ENCODE results near the gene KIZ.
A peak's percentile ranks its signal among the peaks of the same experiment; 100 is the strongest.

The KIZ gene

DNA sequence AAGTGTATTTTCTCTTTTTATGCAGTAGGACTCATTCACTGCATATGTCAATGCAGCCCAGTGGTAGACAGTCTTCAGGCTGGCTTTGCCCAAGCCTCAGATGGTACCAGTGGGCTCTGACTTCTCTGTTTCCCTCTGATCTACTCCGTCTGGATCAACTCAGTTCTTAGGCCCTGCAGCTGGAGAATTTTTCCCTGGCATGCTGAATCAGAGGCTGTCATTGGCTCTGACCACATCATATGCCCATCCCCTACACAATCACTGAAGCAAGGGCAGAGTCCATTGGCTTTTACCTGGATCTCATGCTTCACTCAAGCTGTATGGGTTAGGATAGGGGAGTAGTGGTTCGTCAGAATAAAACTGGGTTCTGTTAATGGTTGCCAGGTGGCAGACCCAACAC, 57.8 kb downstream of the KIZ start:
- TF ChIP-seq, protein P1, sequence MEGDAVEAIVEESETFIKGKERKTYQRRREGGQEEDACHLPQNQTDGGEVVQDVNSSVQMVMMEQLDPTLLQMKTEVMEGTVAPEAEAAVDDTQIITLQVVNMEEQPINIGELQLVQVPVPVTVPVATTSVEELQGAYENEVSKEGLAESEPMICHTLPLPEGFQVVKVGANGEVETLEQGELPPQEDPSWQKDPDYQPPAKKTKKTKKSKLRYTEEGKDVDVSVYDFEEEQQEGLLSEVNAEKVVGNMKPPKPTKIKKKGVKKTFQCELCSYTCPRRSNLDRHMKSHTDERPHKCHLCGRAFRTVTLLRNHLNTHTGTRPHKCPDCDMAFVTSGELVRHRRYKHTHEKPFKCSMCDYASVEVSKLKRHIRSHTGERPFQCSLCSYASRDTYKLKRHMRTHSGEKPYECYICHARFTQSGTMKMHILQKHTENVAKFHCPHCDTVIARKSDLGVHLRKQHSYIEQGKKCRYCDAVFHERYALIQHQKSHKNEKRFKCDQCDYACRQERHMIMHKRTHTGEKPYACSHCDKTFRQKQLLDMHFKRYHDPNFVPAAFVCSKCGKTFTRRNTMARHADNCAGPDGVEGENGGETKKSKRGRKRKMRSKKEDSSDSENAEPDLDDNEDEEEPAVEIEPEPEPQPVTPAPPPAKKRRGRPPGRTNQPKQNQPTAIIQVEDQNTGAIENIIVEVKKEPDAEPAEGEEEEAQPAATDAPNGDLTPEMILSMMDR (IDR thresholded peaks at IDR 0.05) = no peak
- H3K27ac Mint-ChIP-seq = no peak overlapping the region
- no peak for DNase-seq
- peaks cover 25% of the 10 kb centered on the region for H3K36me3 Mint-ChIP-seq (ENCODE audit: low read depth)
- H3K4me1 Mint-ChIP-seq = peaks cover 24% of the 10 kb centered on the region
- H3K9me3 Mint-ChIP-seq = peaks cover 11% of the 10 kb centered on the region
- no peak overlapping the region for H3K4me3 Mint-ChIP-seq
- H3K27me3 Mint-ChIP-seq (ENCODE audit: low read depth, poor library complexity) = peaks cover 14% of the 10 kb centered on the region

DNA sequence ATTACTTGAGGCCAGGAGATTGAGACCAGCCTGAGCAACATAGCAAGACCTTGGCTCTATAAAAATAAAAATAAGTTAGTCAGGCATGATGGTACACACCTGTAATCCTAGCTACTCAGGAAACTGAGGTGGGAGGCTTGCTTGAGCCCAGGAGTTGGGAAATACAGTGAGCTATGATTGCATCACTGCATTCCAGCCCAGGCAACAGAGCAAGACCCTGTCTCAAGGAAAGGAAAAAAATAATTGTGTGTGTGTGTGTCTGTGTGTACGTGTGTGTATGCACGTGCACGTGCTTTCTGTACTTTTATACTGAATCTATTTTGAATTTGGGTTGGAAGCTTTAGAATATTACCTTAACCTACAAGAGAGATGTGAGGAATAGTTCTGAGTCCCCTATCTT, 58.9 kb downstream of the KIZ start:
- H3K36me3 Mint-ChIP-seq (ENCODE audit: low read depth) = peaks cover 14% of the 10 kb centered on the region
- H3K4me1 Mint-ChIP-seq = peaks cover 29% of the 10 kb centered on the region
- peaks cover 14% of the 10 kb centered on the region for H3K27me3 Mint-ChIP-seq (ENCODE audit: low read depth, poor library complexity)
- H3K27ac Mint-ChIP-seq = no peak overlapping the region
- no peak for DNase-seq
- H3K9me3 Mint-ChIP-seq = no peaks in the 10 kb centered on the region
- TF ChIP-seq, protein P1 (IDR thresholded peaks at IDR 0.05) = no peak
- no peak overlapping the region for H3K4me3 Mint-ChIP-seq

DNA sequence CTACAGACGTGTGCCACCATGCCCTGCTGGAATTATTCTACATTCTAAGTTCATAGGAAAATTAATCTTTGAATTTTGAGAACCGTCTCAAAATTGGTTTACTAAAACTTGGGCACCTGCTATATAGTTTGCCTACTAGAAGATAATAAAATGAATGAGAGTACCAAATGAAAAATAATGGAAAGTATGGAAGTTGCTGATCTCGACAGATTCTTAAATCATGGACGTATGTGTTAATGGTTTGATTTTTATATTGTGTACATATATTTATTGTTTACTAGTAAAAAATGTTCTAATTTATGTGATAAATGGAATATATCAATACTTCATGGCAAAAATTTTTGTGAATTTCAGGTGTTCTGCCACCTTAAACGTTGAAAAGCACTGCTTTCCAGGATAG, 60.0 kb downstream of the KIZ start:
- H3K9me3 Mint-ChIP-seq = no peaks in the 10 kb centered on the region
- H3K4me1 Mint-ChIP-seq = peaks cover 35% of the 10 kb centered on the region
- peaks cover 11% of the 10 kb centered on the region for H3K27me3 Mint-ChIP-seq (ENCODE audit: low read depth, poor library complexity)
- TF ChIP-seq, protein P1 (IDR thresholded peaks at IDR 0.05) = no peak
- DNase-seq = no peak
- H3K36me3 Mint-ChIP-seq (ENCODE audit: low read depth) = peaks cover 13% of the 10 kb centered on the region
- H3K27ac Mint-ChIP-seq = no peak overlapping the region
- H3K4me3 Mint-ChIP-seq = no peak overlapping the region

DNA sequence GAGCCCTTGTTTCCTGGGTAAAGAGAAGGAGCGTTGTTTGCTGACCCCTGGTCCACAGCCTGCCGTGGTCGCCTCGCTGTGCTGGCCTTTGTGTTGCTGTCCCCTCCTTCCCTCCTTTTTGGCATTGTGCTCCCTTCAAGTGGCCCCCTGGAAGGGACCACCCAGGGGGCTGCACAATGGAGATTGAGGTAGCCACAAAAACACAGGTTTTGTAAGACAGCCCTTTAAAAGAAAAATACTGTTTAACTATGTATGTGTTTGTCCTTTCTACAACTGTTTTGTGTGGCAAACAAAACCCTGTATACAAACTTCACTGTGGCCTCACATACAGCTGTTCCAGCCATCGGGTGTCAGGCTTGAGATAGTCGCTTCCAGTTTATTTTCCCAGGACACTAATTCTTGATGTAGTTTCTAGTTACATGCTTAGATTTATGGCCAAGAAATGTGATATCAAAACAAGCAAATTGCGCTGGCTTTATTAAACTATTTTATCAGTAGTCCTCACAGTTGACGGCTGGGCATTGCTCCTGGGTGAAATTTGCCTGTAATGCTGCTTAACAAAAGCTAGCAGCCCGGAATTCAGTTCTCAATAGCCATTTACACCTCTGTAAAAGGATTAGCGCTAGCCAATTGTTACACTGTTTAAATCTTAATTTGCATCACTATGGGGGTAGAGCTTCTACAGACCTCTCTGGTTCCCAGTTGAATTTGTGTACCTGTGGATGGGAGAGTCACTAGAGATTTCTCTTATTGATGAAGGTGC, 64.1 kb downstream of the KIZ start:
- Mint-ChIP-seq H3K4me3 (no peak overlapping the region), H3K4me1 (peaks cover 51% of the 10 kb centered on the region), H3K27me3 (ENCODE audit: low read depth, poor library complexity) (peaks cover 8% of the 10 kb centered on the region), H3K27ac (no peak overlapping the region), H3K36me3 (ENCODE audit: low read depth) (peaks cover 13% of the 10 kb centered on the region), H3K9me3 (no peaks in the 10 kb centered on the region)
- TF ChIP-seq, protein P1 (IDR thresholded peaks at IDR 0.05) = no peak
- peak; percentile 8 for DNase-seq

DNA sequence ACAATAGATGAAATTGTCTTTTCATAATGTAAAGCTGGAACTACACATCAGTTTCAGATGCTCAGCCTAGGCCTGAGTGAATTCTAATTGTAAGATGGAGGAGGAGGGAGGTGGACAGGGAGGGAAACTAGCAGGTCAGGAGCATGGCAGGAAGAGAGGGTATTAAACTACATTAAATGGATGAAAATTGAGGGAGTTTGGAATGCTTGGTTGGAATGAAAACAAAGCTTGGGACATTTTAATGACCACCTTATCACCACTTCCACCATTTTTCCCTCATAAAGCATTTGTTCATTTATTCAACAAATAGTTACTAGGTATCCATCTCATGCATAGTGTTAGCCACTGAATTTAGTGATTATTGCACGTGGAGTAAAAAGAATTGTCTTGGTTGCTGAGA, 65.0 kb downstream of the KIZ start:
- H3K9me3 Mint-ChIP-seq = no peaks in the 10 kb centered on the region
- DNase-seq = no peak
- peaks cover 3% of the 10 kb centered on the region for H3K27me3 Mint-ChIP-seq (ENCODE audit: low read depth, poor library complexity)
- peaks cover 51% of the 10 kb centered on the region for H3K4me1 Mint-ChIP-seq
- peak overlapping the region; percentile 23 for H3K4me3 Mint-ChIP-seq
- peak overlapping the region; percentile 5 for H3K27ac Mint-ChIP-seq
- H3K36me3 Mint-ChIP-seq (ENCODE audit: low read depth) = peaks cover 13% of the 10 kb centered on the region
- TF ChIP-seq, protein P1 (IDR thresholded peaks at IDR 0.05) = no peak

DNA sequence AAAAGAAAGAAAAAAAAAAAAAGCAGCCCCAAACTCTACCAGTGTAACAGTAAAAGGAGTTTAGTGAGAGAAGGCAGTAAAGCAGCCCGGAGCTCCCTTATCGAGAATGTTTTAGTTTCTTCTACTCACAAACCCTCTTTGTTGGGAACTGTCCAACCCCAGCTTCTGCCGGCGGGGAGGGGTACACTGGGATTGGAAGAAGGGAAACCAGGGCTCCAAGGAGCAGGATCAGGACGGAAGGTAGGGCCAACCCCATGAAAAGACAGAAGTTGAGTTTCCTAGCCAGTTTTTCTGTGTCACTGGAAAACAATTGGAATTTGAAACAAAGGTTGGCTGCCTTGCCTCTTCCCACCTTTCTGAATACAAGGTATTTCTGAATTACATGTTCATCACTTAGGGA, 66.0 kb downstream of the KIZ start:
- Mint-ChIP-seq H3K27me3 (ENCODE audit: low read depth, poor library complexity) (no peaks in the 10 kb centered on the region), H3K4me1 (peaks cover 51% of the 10 kb centered on the region), H3K27ac (peak overlapping the region; percentile 11), H3K4me3 (peak overlapping the region; percentile 11), H3K36me3 (ENCODE audit: low read depth) (peaks cover 6% of the 10 kb centered on the region), H3K9me3 (no peaks in the 10 kb centered on the region)
- DNase-seq = peak; percentile 10
- TF ChIP-seq, protein P1 (IDR thresholded peaks at IDR 0.05) = no peak

Data from nephron progenitor cell (in vitro differentiated cells).